Transverse colon (tissue), 4 donors: Measurements from ENCODE around the gene GNA14.

ENCODE experiments used
- CTCF ChIP-seq, 5 experiments: fragments of 200-600 bp in 3 of 5; fragments of 450-650 bp in 2 of 5; sonication (generic) in 3 of 5; IDR thresholded peaks; 1 replicate in 2 of 5; 2 replicates in 3 of 5; pipeline ENCODE4 v1.5.1; 2016 to 2017; ENCODE audit warnings: antibody characterized with exemption in 5 of 5, inconsistent platforms in 3 of 5, mild to moderate bottlenecking in 2 of 5, moderate library complexity in 1 of 5
- EP300 ChIP-seq: sonication (generic); formaldehyde crosslinking; IDR thresholded peaks from one replicate; pipeline ENCODE4 v1.6.1; 2017; ENCODE audit warnings: antibody characterized with exemption, low read depth
- POLR2A ChIP-seq: fragments of 450-650 bp; IDR thresholded peaks from one replicate; pipeline ENCODE4 v1.6.1; 2016; ENCODE audit warnings: antibody characterized with exemption, mild to moderate bottlenecking, moderate library complexity
- POLR2AphosphoS5 ChIP-seq, 3 donors: sonication (generic); formaldehyde crosslinking; IDR thresholded peaks; one replicate each; pipeline ENCODE4 v1.6.1; 2016; ENCODE audit warnings: antibody characterized with exemption in 3 of 3

GRCh38 chr9:77599492-77599891, 48.6 kb downstream of the GNA14 start:
- no peak for TF ChIP-seq EP300
- TF ChIP-seq POLR2A = no peak
- TF ChIP-seq CTCF (IDR thresholded peaks at IDR 0.05) = no peak
- TF ChIP-seq POLR2AphosphoS5 (IDR thresholded peaks at IDR 0.05) = no peak
